ENCODE measurements around the gene CRYBG1. TPM values are rescaled to one million over a fixed set of nuclear protein-coding genes. Genes with fewer than 3 reads are reported as not detected.

The CRYBG1 gene
- total RNA-seq, 3 donors from 2014 or later = 26.6 to 93.0 (median 86.4) TPM

DNA sequence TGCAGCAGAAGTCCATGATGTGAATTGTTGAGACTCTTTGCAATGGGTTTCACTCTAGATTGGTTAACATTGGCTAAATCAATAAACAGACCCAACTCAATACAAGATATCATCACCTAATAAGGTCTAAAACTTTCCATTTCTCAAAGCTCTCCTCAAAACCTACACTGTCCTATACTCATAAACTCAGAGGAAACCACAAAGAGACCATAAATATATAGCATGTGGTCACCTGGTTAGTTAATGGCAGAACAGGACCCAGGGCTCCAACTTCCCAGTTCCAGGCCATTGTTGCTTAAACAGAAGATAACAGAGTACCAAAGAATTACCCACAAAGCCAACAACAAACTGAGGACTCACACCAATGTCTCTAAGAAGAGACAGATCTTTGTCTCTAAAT, 256.8 kb downstream of the CRYBG1 start:
- no peaks in the 10 kb centered on the region for H3K4me1 ChIP-seq (ENCODE audit: low read depth)
- no peaks in the 10 kb centered on the region for H3K9me3 ChIP-seq
- intact Hi-C loops (cut with DNase I, micrococcal nuclease) = no loop called here
- H3K4me3 ChIP-seq = no peak overlapping the region
- TF ChIP-seq, protein P1, sequence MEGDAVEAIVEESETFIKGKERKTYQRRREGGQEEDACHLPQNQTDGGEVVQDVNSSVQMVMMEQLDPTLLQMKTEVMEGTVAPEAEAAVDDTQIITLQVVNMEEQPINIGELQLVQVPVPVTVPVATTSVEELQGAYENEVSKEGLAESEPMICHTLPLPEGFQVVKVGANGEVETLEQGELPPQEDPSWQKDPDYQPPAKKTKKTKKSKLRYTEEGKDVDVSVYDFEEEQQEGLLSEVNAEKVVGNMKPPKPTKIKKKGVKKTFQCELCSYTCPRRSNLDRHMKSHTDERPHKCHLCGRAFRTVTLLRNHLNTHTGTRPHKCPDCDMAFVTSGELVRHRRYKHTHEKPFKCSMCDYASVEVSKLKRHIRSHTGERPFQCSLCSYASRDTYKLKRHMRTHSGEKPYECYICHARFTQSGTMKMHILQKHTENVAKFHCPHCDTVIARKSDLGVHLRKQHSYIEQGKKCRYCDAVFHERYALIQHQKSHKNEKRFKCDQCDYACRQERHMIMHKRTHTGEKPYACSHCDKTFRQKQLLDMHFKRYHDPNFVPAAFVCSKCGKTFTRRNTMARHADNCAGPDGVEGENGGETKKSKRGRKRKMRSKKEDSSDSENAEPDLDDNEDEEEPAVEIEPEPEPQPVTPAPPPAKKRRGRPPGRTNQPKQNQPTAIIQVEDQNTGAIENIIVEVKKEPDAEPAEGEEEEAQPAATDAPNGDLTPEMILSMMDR (IDR thresholded peaks at IDR 0.05) = no peak
- H3K36me3 ChIP-seq (ENCODE audit: low read depth) = no peaks in the 10 kb centered on the region
- DNase-seq (no peak), ATAC-seq (no peak)

DNA sequence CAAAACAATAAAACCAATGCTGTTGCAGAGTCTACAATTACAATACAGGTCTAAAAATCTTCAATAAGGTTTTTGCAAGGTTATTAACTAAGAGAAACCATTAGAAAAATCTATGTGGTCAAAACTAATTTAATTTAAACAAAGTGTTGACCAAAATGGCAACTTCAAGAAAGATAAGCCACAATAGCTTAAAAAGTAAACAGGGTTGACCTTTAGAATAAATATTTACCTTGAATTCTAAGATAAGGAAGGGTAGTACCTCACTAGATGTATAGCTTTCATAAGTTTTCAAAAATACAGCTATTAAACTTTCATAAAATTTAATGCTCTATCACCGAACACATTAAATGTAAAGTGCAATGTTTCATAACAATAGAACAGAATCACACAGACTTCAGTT, 257.3 kb downstream of the CRYBG1 start:
- DNase-seq = no peak
- no peak for ATAC-seq
- no peak overlapping the region for H3K4me3 ChIP-seq
- TF ChIP-seq, protein P1 (IDR thresholded peaks at IDR 0.05) = no peak
- H3K36me3 ChIP-seq (ENCODE audit: low read depth) = no peaks in the 10 kb centered on the region
- no peaks in the 10 kb centered on the region for H3K9me3 ChIP-seq
- no peaks in the 10 kb centered on the region for H3K4me1 ChIP-seq (ENCODE audit: low read depth)
- intact Hi-C loops (cut with DNase I, micrococcal nuclease) = no loop called here

DNA sequence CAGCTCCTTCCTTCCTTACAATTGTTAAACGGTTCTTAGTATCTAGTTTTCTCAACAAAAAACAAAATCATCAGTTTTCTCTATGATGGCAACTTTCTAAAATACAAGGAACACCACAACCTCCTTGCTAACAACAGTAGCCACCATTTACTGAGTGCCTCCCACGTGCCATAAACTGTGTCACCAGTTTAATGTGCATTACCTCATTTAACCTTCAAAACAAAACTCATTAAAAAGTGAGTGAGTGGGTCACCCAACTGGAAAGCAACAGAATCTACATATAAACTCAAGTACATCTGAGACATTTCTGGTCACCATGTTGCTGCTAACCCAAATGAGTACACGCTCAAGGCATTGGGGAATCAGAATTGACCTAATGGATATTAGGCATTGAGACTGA, 257.8 kb downstream of the CRYBG1 start:
- intact Hi-C loops (cut with DNase I, micrococcal nuclease) = no loop called here
- no peak overlapping the region for H3K4me3 ChIP-seq
- TF ChIP-seq, protein P1 (IDR thresholded peaks at IDR 0.05) = no peak
- H3K4me1 ChIP-seq (ENCODE audit: low read depth) = no peaks in the 10 kb centered on the region
- ATAC-seq (no peak), DNase-seq (no peak)
- H3K9me3 ChIP-seq = no peaks in the 10 kb centered on the region
- no peaks in the 10 kb centered on the region for H3K36me3 ChIP-seq (ENCODE audit: low read depth)

DNA sequence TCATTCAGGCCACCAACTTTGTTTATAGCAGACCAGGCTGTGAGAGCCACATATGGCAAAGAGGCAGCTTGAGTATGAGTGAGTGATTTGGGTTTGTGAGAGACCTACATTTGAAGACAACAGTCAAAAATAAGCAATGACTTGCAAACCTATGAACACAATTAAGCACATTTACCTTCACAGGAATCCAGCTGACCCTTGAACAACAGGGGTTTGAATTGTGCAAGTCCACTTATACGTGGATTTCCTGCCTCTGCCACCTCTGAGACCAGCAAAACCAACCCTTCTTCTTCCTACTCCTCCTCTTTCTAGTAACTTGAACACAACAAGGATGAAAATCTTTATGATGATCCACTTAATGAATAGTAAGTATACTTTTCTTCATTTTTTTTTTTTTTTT, 258.7 kb downstream of the CRYBG1 start:
- H3K4me1 ChIP-seq (ENCODE audit: low read depth) = no peaks in the 10 kb centered on the region
- no peaks in the 10 kb centered on the region for H3K9me3 ChIP-seq
- no peaks in the 10 kb centered on the region for H3K36me3 ChIP-seq (ENCODE audit: low read depth)
- intact Hi-C loops (cut with DNase I, micrococcal nuclease) = no loop called here
- no peak for ATAC-seq
- TF ChIP-seq, protein P1 (IDR thresholded peaks at IDR 0.05) = no peak
- H3K4me3 ChIP-seq = no peak overlapping the region
- no peak for DNase-seq

DNA sequence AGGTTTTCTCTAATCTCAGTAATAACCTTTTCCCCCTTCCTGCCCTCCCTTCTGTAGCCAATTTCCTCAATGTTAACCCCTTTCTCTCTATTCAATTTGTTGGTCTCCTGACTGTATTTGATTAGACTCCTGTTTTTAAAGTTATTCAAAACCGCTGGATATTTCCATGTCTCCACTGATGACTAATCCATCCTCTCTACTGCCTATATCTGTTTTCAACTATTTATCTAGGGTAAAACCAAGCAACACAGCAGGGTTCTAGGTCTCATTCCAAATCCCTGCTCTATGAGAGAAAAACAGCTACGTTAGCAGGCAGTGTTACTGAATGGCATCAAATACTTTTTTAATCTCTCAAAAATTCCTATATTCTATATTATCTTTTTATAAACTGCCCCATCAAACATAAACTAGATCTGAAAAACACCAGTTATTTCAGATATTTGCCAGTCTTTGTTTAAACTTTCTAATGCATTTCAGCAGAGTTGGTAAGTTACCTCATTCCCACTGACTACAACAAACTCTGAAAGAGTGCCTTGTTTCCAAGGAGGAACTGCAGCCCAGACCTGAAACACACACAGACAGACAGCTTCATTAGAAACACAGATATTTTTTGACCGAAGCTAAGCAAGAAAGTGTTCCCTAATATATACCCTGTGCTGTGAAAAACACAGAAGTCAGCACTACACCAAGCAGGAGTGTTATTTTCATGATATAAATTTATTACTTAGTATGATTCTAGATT, 260.6 kb downstream of the CRYBG1 start:
- Histone ChIP-seq H3K36me3 (ENCODE audit: low read depth) (no peaks in the 10 kb centered on the region), H3K4me1 (ENCODE audit: low read depth) (no peaks in the 10 kb centered on the region), H3K4me3 (no peak overlapping the region), H3K9me3 (no peaks in the 10 kb centered on the region)
- intact Hi-C loops (cut with DNase I, micrococcal nuclease) = no loop called here
- ATAC-seq (no peak), DNase-seq (no peak)
- TF ChIP-seq, protein P1 (IDR thresholded peaks at IDR 0.05) = no peak

Other genes with a start within 250 kb of the CRYBG1 start
- gene ATG5, start 35.0 kb upstream of the CRYBG1 start, total RNA-seq = 10 to 100 TPM; 39.4 to 51.6 (median 43.0) TPM

Measured in mucosa of descending colon (tissue), 3 donors.